ENCODE measurements around the gene ATP6AP1.

GRCh38 chrX:154477891-154478477, 49.5 kb downstream of the ATP6AP1 start:
- TF ChIP-seq MAX (IDR thresholded peaks at IDR 0.05; ENCODE audit: low read depth, low read length) (no peak), CTCF (IDR thresholded peaks at IDR 0.05; ENCODE audit: low read depth, low read length) (no peak), POLR2A (IDR thresholded peaks at IDR 0.05; ENCODE audit: extremely low read depth, insufficient read length) (no peak), MYC (IDR thresholded peaks at IDR 0.05; ENCODE audit: low read depth, low read length) (no peak)
